Stimulated activated naive B cell treated with anti-CD40 and anti-IgM and Interleukin-4, amounts not matched to agents 10 μg/mL and 1 μg/mL and 100 μg/mL, for 72 hours (primary cell): Measurements from ENCODE around the gene RWDD3.

Experiments
- ATAC-seq, 2 donors: fragments of 150-1000 bp; cut with Tn5 transposase; replicated peaks; 2 replicates each; pipeline ENCODE4 v1.10.0; 2021; ENCODE audit warnings: moderate library complexity in 1 of 2
- DNase-seq: peaks from one replicate; pipeline ENCODE4 v3.0.0; 2021
- H3K27ac Mint-ChIP-seq: one replicate; pipeline ENCODE4 v1.8.0; 2022; ENCODE audit warnings: mild to moderate bottlenecking, mixed read lengths
- H3K27me3 Mint-ChIP-seq, 2 donors: one replicate each; pipeline ENCODE4 v1.8.0; 2022; ENCODE audit warnings: mixed read lengths in 2 of 2
- H3K36me3 Mint-ChIP-seq, 2 donors: one replicate each; pipeline ENCODE4 v1.8.0; 2022; ENCODE audit warnings: mixed read lengths in 2 of 2, mild to moderate bottlenecking in 1 of 2
- H3K4me1 Mint-ChIP-seq, 2 donors: one replicate each; pipeline ENCODE4 v1.8.0; 2022; ENCODE audit warnings: mixed read lengths in 2 of 2, mild to moderate bottlenecking in 1 of 2
- H3K4me3 Mint-ChIP-seq, 2 donors: one replicate each; pipeline ENCODE4 v1.8.0; 2022; ENCODE audit warnings: mild to moderate bottlenecking in 2 of 2, mixed read lengths in 2 of 2, moderate library complexity in 1 of 2
- H3K9me3 Mint-ChIP-seq, 2 donors: one replicate each; pipeline ENCODE4 v1.8.0; 2022; ENCODE audit warnings: mixed read lengths in 2 of 2, mild to moderate bottlenecking in 1 of 2

The RWDD3 gene

DNA sequence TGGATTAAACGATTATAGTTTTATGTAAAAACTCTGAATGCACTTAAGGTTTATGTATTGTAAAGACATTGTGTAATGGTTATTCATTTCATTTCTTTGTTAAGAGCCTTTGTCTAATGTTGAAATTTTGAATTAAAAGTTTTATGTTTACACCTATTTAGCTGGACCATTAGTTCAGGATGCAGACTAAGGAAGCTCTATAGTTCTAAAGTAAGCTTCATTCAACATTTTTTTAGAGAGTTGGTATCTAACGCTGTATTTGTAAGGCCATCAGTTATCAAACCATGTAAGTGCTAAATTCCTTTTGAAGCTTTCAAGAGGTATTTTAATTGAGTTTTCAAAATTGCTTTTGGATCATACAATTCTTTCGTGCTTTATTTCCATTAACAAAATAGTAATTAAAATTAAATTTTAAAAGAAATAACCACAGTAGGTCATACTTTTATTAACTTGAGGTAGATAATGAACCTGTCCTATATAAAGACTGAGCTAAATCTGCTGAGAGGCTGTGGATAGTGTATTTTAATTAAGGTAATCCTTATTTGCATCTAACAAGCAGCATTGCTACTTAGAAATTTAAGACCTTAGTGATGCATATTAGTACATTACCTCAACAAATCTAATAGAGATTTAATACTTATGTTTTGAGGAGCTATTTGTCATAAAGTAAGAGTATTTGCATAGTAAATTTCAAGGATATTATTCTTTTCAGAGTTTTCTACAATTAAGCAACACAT, 47.9 kb downstream of the RWDD3 start:
- Mint-ChIP-seq H3K9me3 (no peaks in the 10 kb centered on the region), H3K4me1 (peaks cover 0 to 7% of the 10 kb centered on the region in 2 donors), H3K36me3 (no peaks in the 10 kb centered on the region), H3K4me3 (no peak overlapping the region), H3K27me3 (peaks cover 4 to 6% of the 10 kb centered on the region in 2 donors), H3K27ac (no peak overlapping the region)
- ATAC-seq: no peak
- DNase-seq: no peak

DNA sequence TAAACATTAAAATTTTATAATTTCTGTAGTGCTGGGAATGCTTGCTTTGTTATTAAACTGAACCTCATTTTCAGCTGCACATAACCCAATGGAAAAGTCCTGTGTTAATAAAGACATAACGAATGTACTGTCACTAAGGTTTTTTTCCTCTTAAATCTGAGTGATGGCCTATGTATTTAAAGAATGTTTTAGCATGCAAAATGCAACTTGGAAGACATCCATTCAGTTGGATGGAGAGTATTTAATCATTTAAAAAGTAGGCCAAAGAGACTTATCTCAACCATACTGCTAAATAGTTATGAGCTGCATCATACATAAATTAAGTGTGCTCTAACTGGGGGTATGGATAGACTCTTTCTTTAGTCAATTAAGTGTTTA, 48.5 kb downstream of the RWDD3 start:
- no peaks in the 10 kb centered on the region for H3K9me3 Mint-ChIP-seq
- H3K27ac Mint-ChIP-seq: no peak overlapping the region
- no peak overlapping the region for H3K4me3 Mint-ChIP-seq
- H3K4me1 Mint-ChIP-seq: peaks cover 0 to 7% of the 10 kb centered on the region in 2 donors
- ATAC-seq (no peak), DNase-seq (no peak)
- H3K36me3 Mint-ChIP-seq: no peaks in the 10 kb centered on the region
- peaks cover 4 to 6% of the 10 kb centered on the region in 2 donors for H3K27me3 Mint-ChIP-seq

DNA sequence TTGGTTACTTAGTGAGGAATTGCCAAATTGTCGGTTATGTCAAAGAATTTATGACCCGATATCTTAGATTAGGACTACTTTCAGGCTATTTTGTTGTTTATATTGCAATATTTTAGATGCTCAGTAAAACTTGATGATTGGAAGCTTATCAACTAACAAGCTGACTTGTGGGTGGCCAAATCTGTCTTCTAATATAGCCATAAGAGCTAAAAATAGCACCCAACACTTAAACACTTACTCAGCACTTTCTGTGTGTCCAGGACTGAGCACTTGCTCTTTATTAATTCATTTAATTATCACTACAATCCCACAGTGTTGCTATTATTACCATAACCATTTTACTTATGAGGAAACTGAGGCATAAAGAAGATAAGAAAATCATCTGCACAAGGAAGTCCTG, 50.4 kb downstream of the RWDD3 start:
- H3K27me3 Mint-ChIP-seq: peaks cover 1 to 6% of the 10 kb centered on the region in 2 donors
- H3K27ac Mint-ChIP-seq: no peak overlapping the region
- H3K4me3 Mint-ChIP-seq: no peak overlapping the region
- ATAC-seq: no peak
- no peaks in the 10 kb centered on the region for H3K4me1 Mint-ChIP-seq
- H3K9me3 Mint-ChIP-seq: no peaks in the 10 kb centered on the region
- no peak for DNase-seq
- no peaks in the 10 kb centered on the region for H3K36me3 Mint-ChIP-seq

DNA sequence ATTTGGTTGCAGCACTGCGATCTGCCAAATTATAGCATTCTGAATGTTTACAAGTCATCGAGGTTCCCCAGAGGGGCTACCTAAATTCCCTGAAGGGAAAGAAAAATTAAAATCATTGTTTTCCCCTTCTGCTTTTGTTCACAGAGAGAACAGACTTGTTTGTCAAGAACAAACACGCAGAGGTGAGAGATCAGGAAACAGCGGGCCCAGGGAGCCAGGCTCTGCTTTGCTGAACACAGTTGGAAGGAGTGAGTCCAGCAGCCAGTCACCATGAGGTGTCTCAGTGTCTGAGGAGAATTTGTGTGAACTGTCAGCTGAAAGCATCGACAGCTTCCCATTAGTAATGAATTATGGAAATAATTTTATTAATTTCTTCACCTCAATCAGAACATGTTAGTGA, 52.5 kb downstream of the RWDD3 start:
- no peak overlapping the region for H3K27ac Mint-ChIP-seq
- H3K9me3 Mint-ChIP-seq: no peaks in the 10 kb centered on the region
- no peaks in the 10 kb centered on the region for H3K4me1 Mint-ChIP-seq
- no peak overlapping the region for H3K4me3 Mint-ChIP-seq
- DNase-seq: no peak
- no peaks in the 10 kb centered on the region for H3K36me3 Mint-ChIP-seq
- no peak for ATAC-seq
- H3K27me3 Mint-ChIP-seq: no peaks in the 10 kb centered on the region

DNA sequence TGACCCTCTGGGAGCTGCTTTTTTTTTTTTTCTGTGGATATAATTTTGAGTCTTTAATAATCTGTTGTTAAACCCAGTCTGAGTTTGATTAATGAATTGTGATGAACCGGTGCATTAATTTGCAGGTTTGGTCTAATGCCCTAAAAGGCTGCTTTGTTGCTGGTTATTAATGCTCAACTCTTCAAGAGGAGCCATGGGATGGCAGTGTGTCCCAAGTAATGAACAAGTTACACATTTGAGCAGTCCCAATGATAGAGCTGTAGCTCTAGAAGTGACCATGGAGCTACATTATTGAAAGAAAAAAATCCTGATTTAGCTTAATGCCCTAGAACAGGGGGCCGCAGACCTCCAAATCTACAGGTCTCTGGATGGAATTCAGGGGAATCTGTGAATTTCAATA, 53.1 kb downstream of the RWDD3 start:
- H3K4me1 Mint-ChIP-seq: no peaks in the 10 kb centered on the region
- ATAC-seq (no peak), DNase-seq (no peak)
- no peaks in the 10 kb centered on the region for H3K9me3 Mint-ChIP-seq
- H3K27me3 Mint-ChIP-seq: no peaks in the 10 kb centered on the region
- H3K36me3 Mint-ChIP-seq: no peaks in the 10 kb centered on the region
- no peak overlapping the region for H3K4me3 Mint-ChIP-seq
- no peak overlapping the region for H3K27ac Mint-ChIP-seq

DNA sequence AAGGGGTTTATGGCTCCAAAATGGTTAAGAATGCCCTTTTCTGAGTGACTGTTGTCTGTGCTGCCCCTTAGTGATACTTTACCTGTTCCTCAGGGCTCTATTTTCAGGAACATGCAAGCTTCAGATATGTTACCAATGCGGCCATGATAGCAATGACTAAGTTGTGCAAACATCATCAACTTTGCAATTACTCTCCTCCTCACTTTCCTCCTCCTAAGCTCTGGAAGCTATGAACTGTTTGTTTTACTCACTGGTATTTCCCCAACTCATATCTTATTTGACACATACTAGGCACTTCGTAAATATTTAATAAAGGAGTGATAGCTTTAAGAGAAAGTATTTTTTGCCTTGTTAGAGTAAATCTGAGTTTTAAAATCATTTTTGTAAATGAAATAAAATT, 53.8 kb downstream of the RWDD3 start:
- Mint-ChIP-seq H3K4me3 (no peak overlapping the region), H3K9me3 (no peaks in the 10 kb centered on the region), H3K27me3 (no peaks in the 10 kb centered on the region), H3K27ac (no peak overlapping the region), H3K4me1 (no peaks in the 10 kb centered on the region), H3K36me3 (no peaks in the 10 kb centered on the region)
- DNase-seq: no peak
- no peak for ATAC-seq
